WTC11 (cell line): ENCODE results near the gene HYCC2. TPM values are rescaled to one million over a fixed set of nuclear protein-coding genes. Genes with fewer than 3 reads are reported as not detected.
A peak's percentile ranks its signal among the peaks of the same experiment; 100 is the strongest.

Experiments
- ATAC-seq: fragments of 200-7000 bp; cut with Tn5 transposase; 2 replicates; pipeline ENCODE4 v1.10.0; 2021; ENCODE audit warnings: mild to moderate bottlenecking, moderate library complexity
- CTCF ChIA-PET: fragments of 300-600 bp; sonication (Branson Sonifier 250); formaldehyde crosslinking; loops from one replicate; lab custom pipeline; 2021; ENCODE audit warnings: antibody characterized with exemption; lab: Charles Lee
- POLR2A ChIA-PET: fragments of 350-600 bp; sonication (Branson Sonifier 250); formaldehyde crosslinking; loops from one replicate; lab custom pipeline; 2021; ENCODE audit warnings: antibody characterized with exemption; lab: Charles Lee
- DNase-seq: peaks from one replicate; pipeline ENCODE4 v3.0.0; 2021; ENCODE audit warnings: low spot score
- H3K27ac Mint-ChIP-seq: 2 replicates; pipeline ENCODE4 v1.8.0; 2021; ENCODE audit warnings: mixed read lengths
- H3K27me3 Mint-ChIP-seq: 2 replicates; pipeline ENCODE4 v1.8.0; 2021; ENCODE audit warnings: low read depth, mild to moderate bottlenecking, moderate library complexity, mixed read lengths
- H3K36me3 Mint-ChIP-seq: 2 replicates; pipeline ENCODE4 v1.8.0; 2021; ENCODE audit warnings: mixed read lengths
- H3K4me1 Mint-ChIP-seq: 2 replicates; pipeline ENCODE4 v1.8.0; 2022; ENCODE audit warnings: mixed read lengths
- H3K4me3 Mint-ChIP-seq: 2 replicates; pipeline ENCODE4 v1.8.0; 2021; ENCODE audit warnings: mild to moderate bottlenecking, moderate library complexity, mixed read lengths
- H3K9me3 Mint-ChIP-seq: 2 replicates; pipeline ENCODE4 v1.8.0; 2021; ENCODE audit warnings: mixed read lengths
- AR ChIP-seq: fragments of 250-450 bp; sonication (Bioruptor Pico); IDR thresholded peaks from 2 replicates; pipeline ENCODE4 v1.9.0; 2021; ENCODE audit warnings: mild to moderate bottlenecking
- ATF3 ChIP-seq: sonication (generic); formaldehyde crosslinking; conservative IDR thresholded peaks from 2 replicates; pipeline ENCODE4 v1.8.1; 2022; ENCODE audit warnings: mild to moderate bottlenecking, missing genetic modification reagents
- CBFB ChIP-seq: sonication (generic); formaldehyde crosslinking; IDR thresholded peaks from 2 replicates; pipeline ENCODE4 v1.8.1; 2022; ENCODE audit warnings: mild to moderate bottlenecking, low read depth, missing genetic modification reagents
- E2F5 ChIP-seq: sonication (generic); formaldehyde crosslinking; IDR thresholded peaks from 2 replicates; pipeline ENCODE4 v1.8.1; 2022; ENCODE audit warnings: mild to moderate bottlenecking, moderate library complexity, missing genetic modification reagents
- ETV6 ChIP-seq: sonication (generic); formaldehyde crosslinking; IDR thresholded peaks from 2 replicates; pipeline ENCODE4 v1.8.1; 2022; ENCODE audit warnings: mild to moderate bottlenecking, missing genetic modification reagents
- GABPB1 ChIP-seq: sonication (generic); formaldehyde crosslinking; IDR thresholded peaks from 2 replicates; pipeline ENCODE4 v1.8.1; 2023; ENCODE audit warnings: mild to moderate bottlenecking, missing genetic modification reagents
- MLX ChIP-seq: sonication (generic); formaldehyde crosslinking; IDR thresholded peaks from 2 replicates; pipeline ENCODE4 v1.8.1; 2023; ENCODE audit warnings: mild to moderate bottlenecking, missing genetic modification reagents, moderate library complexity
- NFATC4 ChIP-seq: fragments of 250-450 bp; sonication (Bioruptor Pico); IDR thresholded peaks from 2 replicates; pipeline ENCODE4 v1.9.0; 2021; ENCODE audit warnings: mild to moderate bottlenecking
- NR1H2 ChIP-seq: sonication (generic); formaldehyde crosslinking; IDR thresholded peaks from 2 replicates; pipeline ENCODE4 v1.9.0; 2021; ENCODE audit warnings: mild to moderate bottlenecking, moderate library complexity, missing genetic modification reagents
- PRDM15 ChIP-seq: sonication (generic); formaldehyde crosslinking; IDR thresholded peaks from 2 replicates; pipeline ENCODE4 v1.8.0; 2022; ENCODE audit warnings: missing genetic modification reagents
- SMAD3 ChIP-seq: sonication (generic); formaldehyde crosslinking; IDR thresholded peaks from 2 replicates; pipeline ENCODE4 v1.8.0; 2022; ENCODE audit warnings: missing genetic modification reagents, mild to moderate bottlenecking, borderline replicate concordance
- SMAD4 ChIP-seq: sonication (generic); formaldehyde crosslinking; IDR thresholded peaks from 2 replicates; pipeline ENCODE4 v1.8.0; 2022; ENCODE audit warnings: mild to moderate bottlenecking, missing genetic modification reagents
- USF1 ChIP-seq: sonication (generic); formaldehyde crosslinking; IDR thresholded peaks from 2 replicates; pipeline ENCODE4 v1.8.0; 2022; ENCODE audit warnings: mild to moderate bottlenecking, missing genetic modification reagents
- USF2 ChIP-seq: sonication (generic); formaldehyde crosslinking; IDR thresholded peaks from 2 replicates; pipeline ENCODE4 v1.8.1; 2023; ENCODE audit warnings: mild to moderate bottlenecking, missing genetic modification reagents, moderate library complexity
- ZBTB21 ChIP-seq: sonication (generic); formaldehyde crosslinking; IDR thresholded peaks from 2 replicates; pipeline ENCODE4 v1.8.1; 2023; ENCODE audit warnings: mild to moderate bottlenecking, missing genetic modification reagents, borderline replicate concordance
- ZNF121 ChIP-seq: sonication (generic); formaldehyde crosslinking; IDR thresholded peaks from 2 replicates; pipeline ENCODE4 v1.8.0; 2023; ENCODE audit warnings: missing genetic modification reagents
- ZNF317 ChIP-seq: sonication (generic); formaldehyde crosslinking; IDR thresholded peaks from 2 replicates; pipeline ENCODE4 v1.8.1; 2023; ENCODE audit warnings: low read depth, mild to moderate bottlenecking, moderate library complexity, missing genetic modification reagents, borderline replicate concordance
- total RNA-seq: library from RNA; stranded (reverse); gene quantifications from 3 replicates; pipeline ENCODE4 v1.2.3, GENCODE V29; 2021

The HYCC2 gene
- total RNA-seq, 1 experiment from 2014 or later = 10.4 TPM

GRCh38 chr2:201114846-201115245 is 43.4 kb upstream of the HYCC2 start:
- peaks cover 41% of the 10 kb centered on the region for H3K4me1 Mint-ChIP-seq
- DNase-seq (no peak), ATAC-seq (no peak)
- POLR2A ChIA-PET = no interaction called here
- no peaks in the 10 kb centered on the region for H3K36me3 Mint-ChIP-seq
- no peak for TF ChIP-seq USF1 (CRISPR knock-in tag)
- no peak for TF ChIP-seq ZNF121
- no peak for TF ChIP-seq ATF3
- no peak for TF ChIP-seq PRDM15
- no peak for TF ChIP-seq E2F5 (CRISPR knock-in tag)
- TF ChIP-seq AR = no peak
- no peak for TF ChIP-seq SMAD3 (CRISPR knock-in tag)
- peak overlapping the region; percentile 88 for H3K4me3 Mint-ChIP-seq
- peak overlapping the region; percentile 10; the same call in 1 of the 2 replicates for H3K27ac Mint-ChIP-seq
- no peaks in the 10 kb centered on the region for H3K9me3 Mint-ChIP-seq
- H3K27me3 Mint-ChIP-seq = peaks cover 7% of the 10 kb centered on the region; the same call in 1 of the 2 replicates
- CTCF ChIA-PET = interaction anchor here (0.9 kb wide), 1 partner anchor 68 kb away, joined by 3 read pairs; the partner anchor contains the start of gene CASP10

GRCh38 chr2:201114350-201114749 is 42.9 kb upstream of the HYCC2 start:
- peaks cover 36% of the 10 kb centered on the region for H3K4me1 Mint-ChIP-seq
- H3K27ac Mint-ChIP-seq = no peak overlapping the region
- H3K27me3 Mint-ChIP-seq = peaks cover 7% of the 10 kb centered on the region; the same call in 1 of the 2 replicates
- DNase-seq (no peak), ATAC-seq (no peak)
- no peaks in the 10 kb centered on the region for H3K36me3 Mint-ChIP-seq
- H3K9me3 Mint-ChIP-seq = no peaks in the 10 kb centered on the region
- ChIA-PET CTCF (no interaction called here), POLR2A (no interaction called here)
- peak overlapping the region; percentile 88; the same call in 1 of the 2 replicates for H3K4me3 Mint-ChIP-seq
- TF ChIP-seq NFATC4 (CRISPR knock-in tag) = no peak
- no peak for TF ChIP-seq NR1H2 (CRISPR knock-in tag)
- no peak for TF ChIP-seq SMAD3 (CRISPR knock-in tag)
- no peak for TF ChIP-seq CBFB (CRISPR knock-in tag)
- TF ChIP-seq GABPB1 = no peak
- no peak for TF ChIP-seq SMAD4 (CRISPR knock-in tag)
- TF ChIP-seq MLX (CRISPR knock-in tag) = no peak
- TF ChIP-seq USF2 (CRISPR knock-in tag) = no peak
- no peak for TF ChIP-seq ETV6 (CRISPR knock-in tag)
- no peak for TF ChIP-seq ZBTB21 (CRISPR knock-in tag)
- TF ChIP-seq ZNF317 = no peak
